Inflammatory macrophage (primary cell): ENCODE data around the gene ATG7.
"Not testable (repeated sequence)": the region's sequence is repeated elsewhere in the genome, so short reads cannot be mapped to it uniquely, and the experiment has no call there.

Experiments used
- DNase-seq, 2 donors: peaks; one replicate each; pipeline ENCODE4 v3.0.0-alpha.2; 2020 to 2022

The ATG7 gene

DNA sequence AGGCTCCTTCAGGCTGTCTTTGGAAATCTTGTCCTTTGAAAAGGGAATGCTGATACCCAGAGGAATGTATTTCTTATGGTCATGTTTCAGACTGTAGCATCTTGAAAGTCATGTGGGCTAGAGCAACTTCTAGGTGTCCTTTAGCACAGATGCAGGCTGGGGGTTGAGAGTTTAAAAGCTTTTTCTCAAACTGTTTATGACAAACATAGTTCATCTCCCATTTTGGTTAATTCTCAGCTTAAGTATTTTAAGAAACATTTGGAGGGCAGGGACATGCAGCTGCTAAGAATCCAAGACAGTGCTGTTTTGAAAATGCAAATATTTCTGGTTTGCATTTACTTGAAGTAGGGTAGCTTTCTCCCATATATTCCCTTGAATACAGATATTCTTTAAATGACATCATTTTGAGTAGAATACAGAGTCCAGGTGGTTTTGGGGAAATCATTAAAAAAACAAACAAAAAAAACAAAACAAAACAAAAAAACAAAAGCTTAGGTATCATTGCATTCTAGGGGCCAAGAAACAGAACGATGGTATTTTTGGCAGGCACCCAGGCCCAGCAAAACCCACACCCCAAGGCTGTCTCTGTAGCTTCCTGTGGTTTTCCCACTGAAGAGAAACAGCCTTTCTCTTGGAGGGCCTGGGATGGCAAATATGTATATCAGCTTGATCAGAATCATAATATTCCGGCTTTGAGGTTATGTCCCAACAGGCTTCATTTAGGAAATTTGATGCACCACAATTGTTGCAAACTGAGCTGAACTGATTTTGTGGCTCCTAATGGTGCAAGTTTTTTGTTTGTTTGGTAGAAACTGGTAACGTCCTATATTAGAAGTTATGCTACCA, 120.0 kb downstream of the ATG7 start:
- DNase-seq, result no peak

DNA sequence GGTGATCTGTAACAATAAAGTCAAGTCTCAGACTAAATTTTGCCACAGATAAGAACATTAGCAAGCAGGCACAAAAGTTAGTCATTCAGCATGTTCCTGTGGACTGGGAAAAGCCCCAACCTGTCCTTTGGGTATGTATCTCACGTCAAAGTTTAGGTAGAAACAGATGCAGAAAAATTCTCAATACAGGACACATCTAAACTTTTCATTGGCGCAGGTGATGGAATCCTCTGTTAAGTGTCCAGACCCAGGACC, 120.6 kb downstream of the ATG7 start:
- DNase-seq, result no peak

DNA sequence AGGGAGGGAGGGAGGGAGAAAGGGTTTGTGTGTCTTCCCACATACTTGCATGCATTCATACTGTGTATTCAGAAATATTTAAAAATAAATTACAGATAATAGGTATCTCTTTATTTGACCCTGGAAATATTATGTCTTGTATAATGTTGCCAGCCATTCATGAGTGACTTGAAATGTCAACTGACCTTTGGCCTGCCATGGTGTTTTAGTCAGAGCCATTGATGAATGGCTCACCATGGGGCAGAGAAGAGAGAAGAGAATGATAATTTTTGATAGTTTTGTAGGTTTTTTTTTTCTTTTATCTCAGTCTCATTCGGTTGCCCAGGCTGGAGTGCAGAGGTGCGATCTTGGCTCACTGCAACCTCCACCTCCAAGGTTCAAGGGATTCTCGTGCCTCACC, 121.2 kb downstream of the ATG7 start:
- DNase-seq, result no peak

DNA sequence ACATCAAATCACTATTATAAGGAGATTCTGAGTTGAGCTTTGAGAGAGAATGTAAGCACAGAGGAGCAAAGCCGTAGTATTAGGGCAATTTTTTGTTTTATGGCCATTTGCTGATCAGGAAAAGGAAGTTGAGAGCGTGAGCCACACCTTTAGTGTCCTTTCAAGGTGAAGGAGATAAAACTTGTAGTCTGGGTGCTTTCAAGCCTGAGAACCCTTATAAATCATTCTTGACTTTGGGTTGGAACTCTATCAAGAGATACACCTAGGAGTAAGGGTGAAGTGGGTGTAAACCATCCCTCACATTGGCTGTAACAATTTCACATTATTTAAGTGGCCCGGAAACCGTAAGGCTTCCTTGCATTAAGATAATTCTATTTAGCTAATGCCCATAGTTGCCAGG, 122.2 kb downstream of the ATG7 start:
- DNase-seq, result no peak

DNA sequence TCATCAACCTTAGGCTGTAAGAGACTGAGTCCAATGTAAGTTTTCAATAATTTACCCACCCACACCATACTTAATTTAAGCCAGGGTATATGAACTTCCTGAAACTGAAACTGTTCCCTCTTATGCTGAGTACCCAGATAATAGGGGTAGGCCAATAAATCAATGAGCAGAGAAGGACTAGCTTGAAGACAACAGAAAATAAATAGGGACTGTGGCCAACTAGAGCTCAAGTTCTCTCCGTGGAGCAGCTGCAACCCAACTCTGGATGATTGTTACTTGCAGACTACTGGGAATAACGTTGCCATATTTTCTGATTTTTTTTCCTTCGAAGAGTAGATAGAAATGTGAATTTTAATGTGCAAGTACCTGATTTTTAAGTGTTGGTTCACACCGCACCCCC, 128.0 kb downstream of the ATG7 start:
- DNase-seq, result no peak

DNA sequence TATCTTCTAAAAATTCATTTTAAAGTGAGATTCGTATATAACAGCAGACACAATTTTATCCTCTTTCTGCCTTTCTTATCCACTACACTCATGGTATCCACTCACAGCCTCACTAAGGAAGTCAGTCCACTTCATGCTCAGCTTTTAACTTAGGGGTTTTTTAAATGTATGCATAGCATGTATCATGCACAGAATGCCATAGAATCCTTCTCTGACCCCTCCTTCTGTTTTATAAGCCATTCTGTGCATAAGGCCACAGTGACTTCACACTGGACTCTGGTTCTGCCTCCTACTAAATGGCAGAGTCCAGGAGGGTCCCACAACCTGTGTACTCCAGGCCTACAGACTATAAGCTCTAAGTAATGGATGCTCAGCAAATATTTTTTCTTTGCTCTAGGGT, 129.2 kb downstream of the ATG7 start:
- no peak for DNase-seq

DNA sequence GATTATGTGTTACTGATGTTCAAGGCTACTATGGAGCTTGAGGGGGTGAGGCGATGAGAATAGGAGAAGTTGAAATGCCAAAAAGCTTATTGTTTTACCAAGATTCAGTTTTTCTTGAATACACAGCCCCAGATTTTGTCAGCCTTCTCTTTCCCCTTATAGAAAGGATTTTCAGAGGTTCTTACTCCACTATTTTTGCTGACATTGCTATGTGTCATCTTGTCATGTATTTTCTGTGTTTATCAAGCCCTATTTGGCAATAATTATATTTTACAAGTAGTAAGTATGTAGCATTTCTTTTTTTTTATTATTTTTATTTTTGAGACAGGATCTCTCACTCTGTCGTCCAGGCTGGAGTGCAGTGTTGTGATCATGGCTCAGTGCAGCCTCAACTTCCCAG, 133.1 kb downstream of the ATG7 start:
- no peak for DNase-seq

DNA sequence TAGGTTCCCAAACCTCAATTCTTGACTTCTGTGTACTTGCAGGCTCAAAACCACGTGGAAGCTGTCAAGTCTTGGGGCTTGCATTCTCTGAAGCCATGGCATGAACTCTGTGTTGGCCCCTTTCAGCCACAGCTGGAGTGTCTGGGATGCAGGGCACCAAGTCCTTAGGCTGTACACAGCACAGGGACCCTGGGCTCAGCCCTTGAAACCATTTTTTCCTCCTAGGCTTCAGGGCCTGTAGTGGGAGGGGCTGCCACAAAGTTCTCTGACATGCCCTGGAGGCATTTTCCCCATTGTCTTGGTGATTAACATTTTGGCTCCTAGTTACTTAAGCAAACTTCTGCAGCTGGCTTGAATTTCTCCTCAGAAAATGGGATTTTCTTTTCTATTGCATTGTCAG, 135.4 kb downstream of the ATG7 start:
- no peak for DNase-seq

DNA sequence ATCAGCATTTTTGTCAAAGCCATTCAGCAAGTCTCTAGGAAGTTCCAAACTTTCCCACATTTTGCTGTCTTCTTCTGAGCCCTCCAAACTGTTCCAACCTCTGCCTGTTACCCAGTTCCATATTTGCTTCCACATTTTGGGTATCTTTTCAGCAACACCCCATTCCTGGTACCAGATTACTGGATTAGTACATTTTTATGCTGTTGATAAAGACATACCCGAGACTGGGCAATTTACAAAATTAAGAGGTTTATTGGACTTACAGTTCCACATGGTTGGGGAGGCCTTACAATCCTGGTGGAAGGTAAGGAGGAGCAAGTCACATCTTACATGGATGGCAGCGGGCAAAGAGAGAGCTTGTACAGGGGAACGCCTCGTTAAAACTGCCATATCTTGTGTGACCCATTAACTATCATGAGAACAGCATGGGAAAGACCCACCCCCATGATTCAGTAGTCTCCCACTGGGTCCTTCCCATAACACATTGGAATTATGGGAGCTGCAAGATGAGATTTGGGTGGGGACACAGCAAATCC, 136.2 kb downstream of the ATG7 start:
- not testable (repeated sequence) for DNase-seq

DNA sequence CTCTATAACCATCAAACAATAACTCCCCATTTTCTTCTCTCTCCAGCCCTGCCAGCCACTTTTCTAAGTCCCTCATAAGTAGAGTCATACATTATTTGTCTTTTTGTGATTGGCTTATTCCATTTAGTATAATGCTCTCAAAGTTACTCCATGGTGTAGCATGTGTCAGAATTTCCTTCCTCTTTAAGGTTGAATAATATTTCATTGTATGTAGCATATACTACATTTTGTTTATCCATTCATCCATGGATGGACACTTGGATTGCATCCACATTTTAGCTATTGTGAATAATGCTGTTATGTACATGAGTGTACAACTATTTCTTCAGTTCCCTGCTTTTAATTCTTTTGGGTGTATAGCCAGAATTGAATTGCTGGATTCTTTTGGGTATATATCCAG, 138.4 kb downstream of the ATG7 start:
- DNase-seq, result no peak

DNA sequence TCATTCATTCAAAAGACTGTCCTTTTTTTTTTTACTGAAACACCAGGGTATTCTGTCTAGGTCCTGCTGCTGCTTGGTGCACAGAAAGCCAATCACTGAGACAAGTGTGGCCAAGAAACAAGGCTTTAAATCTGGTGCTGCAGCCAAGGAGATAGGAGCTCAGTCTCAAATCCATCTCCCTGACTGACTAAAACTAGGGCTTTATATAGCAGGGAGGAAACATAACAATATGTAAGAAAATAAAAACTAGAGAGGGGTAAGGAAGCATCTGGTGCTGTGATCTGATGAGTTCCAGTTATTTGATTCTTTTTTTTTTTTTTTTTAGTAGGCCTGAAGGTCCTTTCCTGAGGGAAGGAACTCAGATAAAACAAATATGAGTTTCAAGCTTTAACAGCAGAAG, 139.8 kb downstream of the ATG7 start:
- no peak for DNase-seq

DNA sequence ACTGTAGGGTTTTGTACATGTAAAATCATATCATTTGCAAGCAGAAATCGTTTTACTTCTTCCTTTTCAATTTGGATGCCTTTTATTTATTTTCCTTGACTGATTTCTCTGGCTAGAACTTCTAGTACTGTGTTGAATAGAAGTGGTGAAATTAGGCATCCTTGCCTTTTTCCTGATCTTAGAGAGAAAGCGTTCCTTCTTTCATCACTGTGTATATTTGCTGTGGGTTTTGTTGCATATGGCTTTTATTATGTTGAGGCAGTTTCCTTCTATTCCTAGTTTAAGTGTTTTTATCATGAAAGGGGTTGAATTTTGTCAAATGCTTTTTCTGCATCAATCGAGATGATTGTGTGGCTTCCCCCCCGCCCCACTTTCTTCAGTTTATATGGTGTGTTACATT, 140.9 kb downstream of the ATG7 start:
- DNase-seq, result no peak

DNA sequence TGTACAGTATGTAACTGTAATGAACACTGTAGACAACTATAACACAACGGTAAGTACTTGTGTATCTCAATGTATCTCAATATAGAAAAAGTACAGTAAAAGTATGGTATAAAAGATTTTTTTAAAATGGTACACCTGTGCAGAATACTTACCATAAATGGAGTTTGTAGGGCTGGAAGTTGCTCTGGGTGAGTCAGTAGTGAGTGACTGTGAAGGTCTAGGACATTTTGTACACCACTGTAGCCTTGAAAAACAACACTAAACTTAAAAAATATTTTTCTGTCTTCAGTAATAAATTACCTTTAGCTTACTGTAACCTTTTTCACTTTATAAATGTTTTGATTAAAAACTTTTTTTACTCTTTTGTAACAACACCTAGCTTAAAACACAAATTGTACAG, 142.9 kb downstream of the ATG7 start:
- no peak for DNase-seq

DNA sequence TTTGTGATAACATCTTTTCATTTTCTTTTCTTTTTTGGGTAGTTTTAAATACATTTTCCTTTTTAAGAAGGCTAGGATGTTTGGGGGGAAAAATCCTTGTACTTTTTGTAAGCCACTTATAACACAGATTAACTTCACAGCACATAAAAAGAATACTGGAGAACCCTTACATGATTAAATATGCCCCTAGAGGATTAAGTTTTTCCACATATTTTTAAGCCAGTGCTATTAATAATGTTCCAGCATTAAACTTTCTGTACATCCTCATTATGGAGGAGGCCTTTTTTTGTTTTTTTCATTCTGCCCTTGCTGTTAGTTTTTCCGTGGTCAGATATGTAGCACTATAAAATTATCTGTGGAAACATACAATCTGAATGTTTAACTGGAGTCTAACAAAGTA, 147.9 kb downstream of the ATG7 start:
- DNase-seq, result no peak

DNA sequence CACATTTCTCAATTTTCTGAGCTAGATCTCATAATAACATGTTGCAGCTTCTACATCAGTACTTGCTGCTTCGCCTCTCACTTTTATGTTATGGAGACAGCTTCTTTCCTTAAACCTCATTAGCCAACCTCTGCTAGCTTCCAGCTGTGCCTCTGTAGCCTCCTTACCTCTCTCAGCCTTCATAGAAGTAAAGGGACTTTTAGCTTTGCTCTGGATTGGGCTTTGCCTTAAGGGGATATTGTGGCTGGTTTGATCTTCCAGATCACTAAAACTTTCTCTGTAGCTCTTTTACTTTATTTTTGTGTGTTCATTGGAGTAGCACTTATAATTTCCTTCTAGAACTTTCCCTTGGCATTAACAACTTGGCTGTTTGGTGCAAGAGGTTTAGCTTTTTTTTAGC, 150.1 kb downstream of the ATG7 start:
- DNase-seq, result no peak

DNA sequence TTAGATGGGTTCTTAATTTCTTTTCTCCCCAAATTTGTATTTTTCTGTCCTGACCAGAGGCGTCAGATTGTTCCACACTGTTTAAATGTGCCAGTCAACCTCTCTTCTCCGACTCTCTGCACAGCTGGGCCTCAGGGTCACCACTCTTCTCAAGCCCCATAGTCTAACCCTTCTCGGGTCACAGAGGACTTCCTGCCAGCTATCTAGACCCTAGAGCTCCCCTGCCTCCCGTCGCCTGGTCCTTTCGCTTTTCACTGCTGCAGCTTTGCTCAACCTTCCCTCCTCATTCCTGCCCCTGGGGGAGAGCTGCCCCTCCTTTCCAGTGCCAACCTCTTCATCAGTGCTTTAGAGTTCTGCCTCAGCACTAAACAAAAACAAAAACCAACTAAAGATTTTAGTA, 151.7 kb downstream of the ATG7 start:
- DNase-seq, result no peak

DNA sequence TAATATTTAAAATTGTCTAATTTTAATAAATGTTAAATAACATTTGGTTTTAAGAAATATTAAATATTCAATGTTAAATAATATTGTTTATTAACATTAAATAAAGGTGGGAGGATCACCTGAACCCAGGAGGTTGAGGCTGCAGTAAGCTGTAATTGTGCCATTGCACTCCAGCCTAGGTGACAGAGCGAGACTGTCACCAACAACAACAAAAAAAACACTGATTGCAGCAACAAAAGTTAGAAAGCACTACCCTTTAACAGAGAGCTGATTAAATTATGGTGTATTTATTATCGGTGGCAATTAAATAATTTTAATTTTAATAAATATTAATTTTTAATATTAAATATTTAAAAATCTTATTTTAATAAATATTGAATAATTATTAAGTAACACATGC, 152.1 kb downstream of the ATG7 start:
- no peak for DNase-seq

DNA sequence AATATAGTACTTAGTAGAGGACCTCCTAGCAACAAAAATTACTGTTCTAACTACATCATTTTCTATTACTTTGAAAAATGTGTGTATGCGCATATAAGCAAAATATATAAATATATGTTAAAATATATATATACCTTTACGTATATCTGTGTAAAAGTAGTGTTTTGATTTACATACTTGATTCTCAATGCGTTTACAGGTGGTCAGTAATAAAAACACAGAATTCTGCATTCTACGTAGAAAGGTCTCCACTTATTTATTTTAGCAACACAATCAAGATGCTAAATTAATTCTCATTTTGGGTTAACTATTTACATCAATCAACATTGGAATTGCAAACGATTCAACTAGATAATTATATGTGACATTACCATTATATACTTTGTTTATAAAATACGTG, 158.0 kb downstream of the ATG7 start:
- no peak for DNase-seq

DNA sequence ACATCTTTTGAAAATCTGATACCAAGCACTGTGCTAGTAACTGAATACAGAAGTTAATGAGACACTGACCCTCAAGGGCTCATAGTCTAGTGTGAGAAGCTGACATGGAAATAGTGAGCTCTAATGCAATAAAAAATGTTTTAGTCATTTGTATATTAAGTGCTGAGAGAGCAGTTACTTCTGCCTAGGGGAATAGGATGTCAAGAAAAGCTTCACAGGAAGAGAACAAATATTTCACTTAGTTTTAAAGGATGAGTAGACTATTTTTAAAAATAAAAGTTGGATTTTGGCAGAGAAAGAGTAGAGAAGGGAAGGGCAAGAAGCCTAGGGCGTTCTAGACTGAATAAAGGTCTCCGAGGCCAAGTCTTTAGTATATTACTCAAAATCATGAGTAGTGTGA, 158.4 kb downstream of the ATG7 start:
- no peak for DNase-seq

DNA sequence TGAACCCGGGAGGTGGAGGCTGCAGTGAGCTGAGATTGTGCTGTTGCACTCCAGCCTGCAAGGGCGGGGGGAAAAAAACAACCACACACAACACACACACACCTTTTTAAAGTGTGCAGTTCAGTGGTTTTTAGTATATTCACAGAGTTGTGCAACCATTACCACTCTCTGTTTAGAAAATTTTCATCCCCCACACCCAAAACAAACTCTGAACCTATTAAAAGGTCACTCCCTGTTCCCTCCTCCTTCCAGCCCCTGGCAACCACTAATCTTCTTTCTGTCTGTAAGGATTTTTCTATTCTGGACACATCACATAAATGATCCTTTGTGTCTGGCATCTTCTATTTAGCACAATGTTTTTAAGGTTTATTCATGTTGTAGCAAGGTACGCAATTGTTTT, 159.1 kb downstream of the ATG7 start:
- no peak for DNase-seq

DNA sequence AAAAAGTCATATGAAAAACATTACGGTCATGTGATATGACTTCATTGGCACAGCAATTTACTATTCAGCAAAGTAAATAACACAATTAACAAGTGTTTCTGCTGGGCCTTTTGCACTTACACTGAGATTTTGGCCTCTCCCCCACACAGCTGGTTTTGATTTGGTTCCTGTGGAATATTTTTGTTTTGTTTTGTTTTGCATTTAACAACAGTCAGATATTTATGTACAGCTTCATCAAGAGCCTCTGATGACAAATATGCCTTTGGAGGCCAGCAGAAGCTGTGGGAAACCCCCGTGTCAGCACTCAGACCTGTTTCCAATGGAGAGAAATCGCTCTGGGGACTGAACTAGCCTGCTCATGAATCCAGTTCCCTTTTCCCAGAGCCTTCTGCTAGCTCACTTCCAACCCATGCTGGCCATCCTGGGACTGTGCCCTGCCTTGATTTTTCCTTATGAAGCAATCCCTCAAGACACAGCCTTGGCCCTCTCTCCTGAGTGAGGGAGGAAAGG, 161.9 kb downstream of the ATG7 start:
- peak; percentile 34 to 66 for DNase-seq

DNA sequence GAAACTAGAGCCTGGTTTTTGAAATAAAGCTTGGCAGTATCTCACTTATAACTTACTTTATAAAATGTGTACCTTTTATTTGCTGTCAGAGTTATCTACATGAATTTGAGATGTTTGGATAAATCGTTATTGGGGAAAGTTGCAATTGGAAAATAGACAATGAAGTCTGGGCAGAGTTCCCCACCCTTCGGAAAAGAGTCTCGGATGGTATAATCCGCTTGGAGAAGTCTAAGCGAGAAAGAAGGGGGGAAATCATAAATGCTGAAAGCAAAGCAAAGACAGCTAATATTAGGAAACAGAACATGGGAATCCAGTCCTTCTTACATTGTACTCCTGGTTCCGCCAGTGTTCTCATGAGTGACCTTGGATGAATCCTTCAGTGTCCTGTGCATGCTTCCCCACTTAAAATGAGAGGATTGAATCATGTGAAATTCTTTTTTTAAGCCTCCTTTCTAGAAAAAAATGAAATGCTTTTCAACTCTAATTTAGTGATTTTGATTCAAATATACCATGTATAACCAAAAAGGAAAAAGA, 162.4 kb downstream of the ATG7 start:
- DNase-seq, result no peak

DNA sequence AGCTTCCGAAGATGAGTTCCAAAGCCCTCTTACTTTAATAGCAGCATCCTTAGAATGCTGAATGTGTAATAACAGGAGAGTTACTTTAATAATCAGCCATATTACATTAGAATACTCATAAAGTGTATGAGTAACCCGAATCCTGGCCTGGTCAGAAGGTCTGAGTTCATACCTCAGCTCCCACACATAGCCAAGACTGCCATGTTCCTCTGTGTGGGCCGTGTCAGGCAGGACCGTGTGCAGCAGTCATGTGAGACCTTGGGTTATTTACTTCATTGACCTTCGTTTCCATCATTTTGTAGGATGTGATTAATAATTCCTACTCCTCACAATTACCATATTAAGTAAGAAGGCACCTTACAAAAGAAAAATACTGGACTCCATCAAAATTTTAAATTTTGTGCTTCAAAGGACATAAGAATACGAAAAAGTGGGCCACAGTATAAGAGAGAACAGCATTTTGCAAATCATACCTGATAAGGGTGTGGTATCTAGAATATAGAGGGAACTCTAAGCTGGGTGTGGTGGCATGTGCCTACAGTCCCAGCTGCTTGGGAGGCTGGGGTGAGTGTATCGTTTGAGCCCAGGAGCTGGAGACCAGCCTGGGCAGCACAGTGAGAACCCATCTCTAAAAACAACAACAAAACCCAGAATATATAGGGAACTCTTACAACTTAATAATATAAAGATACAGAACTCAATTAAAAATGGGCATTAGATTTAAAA, 163.4 kb downstream of the ATG7 start:
- peak; percentile 46 to 82 for DNase-seq

DNA sequence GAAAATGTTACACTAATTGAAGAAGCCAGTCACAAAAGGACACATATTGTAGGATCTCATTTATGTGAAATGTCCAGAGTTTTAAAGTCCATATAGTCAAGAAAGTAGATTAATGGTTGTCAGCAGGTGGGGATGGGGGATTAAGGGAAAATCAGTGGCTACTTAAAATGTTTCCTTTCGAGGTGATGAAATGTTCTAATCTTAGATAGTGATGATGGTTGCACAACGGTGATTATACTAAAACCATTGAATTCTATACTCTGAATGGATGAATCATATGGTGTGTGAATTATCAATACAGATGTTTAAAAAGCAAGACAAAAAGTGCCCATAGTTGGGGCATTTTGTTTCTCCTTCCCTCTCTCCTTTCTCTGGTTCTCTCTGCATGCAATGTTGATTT, 164.6 kb downstream of the ATG7 start:
- no peak for DNase-seq
